ENCODE results near the gene KLLN.

Gene KLLN

GRCh38 chr10:87861953-87862678, 1.2 kb downstream of the KLLN start:
- Histone ChIP-seq H3K79me2 (ENCODE audit: insufficient read depth, low read length) (peaks cover 34% of the 10 kb centered on the region), H3K4me3 (ENCODE audit: low read depth, low read length, poor library complexity, severe bottlenecking) (peak overlapping the region; percentile 99), H3K9me2 (ENCODE audit: low read depth, low read length) (no peaks in the 10 kb centered on the region), H3K4me1 (ENCODE audit: insufficient read depth, low read length, severe bottlenecking) (peaks cover 20% of the 10 kb centered on the region), H3K9ac (ENCODE audit: low read length) (peak overlapping the region; percentile 100), H3K27me3 (ENCODE audit: insufficient read depth, low read length) (no peaks in the 10 kb centered on the region), H3K27ac (ENCODE audit: low read depth, low read length, poor library complexity, severe bottlenecking) (peak overlapping the region; percentile 98), H3F3A (ENCODE audit: insufficient read depth, low read length) (no peaks in the 10 kb centered on the region), H2AFZ (ENCODE audit: low read length) (no peak overlapping the region), H3K36me3 (ENCODE audit: insufficient read depth, low read length) (peaks cover 23% of the 10 kb centered on the region; the same call in 1 of the 2 replicates), H4K20me1 (ENCODE audit: insufficient read depth, low read length) (no peaks in the 10 kb centered on the region), H3K4me2 (ENCODE audit: low read length) (peak overlapping the region; percentile 92), H3K9me3 (ENCODE audit: low read length) (no peaks in the 10 kb centered on the region)
- TF ChIP-seq EZH2 (IDR thresholded peaks at IDR 0.05; ENCODE audit: borderline replicate concordance, low read length), result no peak
- no peak for TF ChIP-seq CTCF (IDR thresholded peaks at IDR 0.05; ENCODE audit: low read length)

- H3K79me2 ChIP-seq (ENCODE audit: insufficient read depth, low read length), result peaks cover 28% of the 10 kb centered on the region
- no peak for TF ChIP-seq EZH2 (IDR thresholded peaks at IDR 0.05; ENCODE audit: borderline replicate concordance, low read length)
- 0 out of 2 replicates have a peak, but pooled peaks have one; percentile 7 for TF ChIP-seq CTCF (IDR thresholded peaks at IDR 0.05; ENCODE audit: low read length)
- H3K9me3 ChIP-seq (ENCODE audit: low read length), result no peaks in the 10 kb centered on the region
- H2AFZ ChIP-seq (ENCODE audit: low read length), result no peak overlapping the region
- H3K4me1 ChIP-seq (ENCODE audit: insufficient read depth, low read length, severe bottlenecking), result peaks cover 20% of the 10 kb centered on the region
- H3K27ac ChIP-seq (ENCODE audit: low read depth, low read length, poor library complexity, severe bottlenecking), result peak overlapping the region; percentile 98
- H4K20me1 ChIP-seq (ENCODE audit: insufficient read depth, low read length), result no peaks in the 10 kb centered on the region
- no peaks in the 10 kb centered on the region for H3F3A ChIP-seq (ENCODE audit: insufficient read depth, low read length)
- no peaks in the 10 kb centered on the region for H3K9me2 ChIP-seq (ENCODE audit: low read depth, low read length)
- H3K9ac ChIP-seq (ENCODE audit: low read length), result peak overlapping the region; percentile 67
- H3K27me3 ChIP-seq (ENCODE audit: insufficient read depth, low read length), result no peaks in the 10 kb centered on the region
- H3K4me2 ChIP-seq (ENCODE audit: low read length), result peak overlapping the region; percentile 64
- H3K36me3 ChIP-seq (ENCODE audit: insufficient read depth, low read length), result peaks cover 18% of the 10 kb centered on the region; the same call in 1 of the 2 replicates
- peak overlapping the region; percentile 99 for H3K4me3 ChIP-seq (ENCODE audit: low read depth, low read length, poor library complexity, severe bottlenecking)
Measured at GRCh38 chr10:87861566-87861952, 1.8 kb downstream of the KLLN start.

- Histone ChIP-seq H4K20me1 (ENCODE audit: insufficient read depth, low read length) (no peaks in the 10 kb centered on the region), H3K9me3 (ENCODE audit: low read length) (no peaks in the 10 kb centered on the region), H2AFZ (ENCODE audit: low read length) (no peak overlapping the region), H3K79me2 (ENCODE audit: insufficient read depth, low read length) (peaks cover 22% of the 10 kb centered on the region), H3K4me2 (ENCODE audit: low read length) (peak overlapping the region; percentile 64), H3K9me2 (ENCODE audit: low read depth, low read length) (no peaks in the 10 kb centered on the region), H3K4me1 (ENCODE audit: insufficient read depth, low read length, severe bottlenecking) (peaks cover 20% of the 10 kb centered on the region), H3K36me3 (ENCODE audit: insufficient read depth, low read length) (peaks cover 12% of the 10 kb centered on the region; the same call in 1 of the 2 replicates), H3K27me3 (ENCODE audit: insufficient read depth, low read length) (no peaks in the 10 kb centered on the region), H3F3A (ENCODE audit: insufficient read depth, low read length) (no peaks in the 10 kb centered on the region), H3K9ac (ENCODE audit: low read length) (peak overlapping the region; percentile 67), H3K4me3 (ENCODE audit: low read depth, low read length, poor library complexity, severe bottlenecking) (peak overlapping the region; percentile 99), H3K27ac (ENCODE audit: low read depth, low read length, poor library complexity, severe bottlenecking) (peak overlapping the region; percentile 98)
- TF ChIP-seq EZH2 (IDR thresholded peaks at IDR 0.05; ENCODE audit: borderline replicate concordance, low read length) (no peak), CTCF (IDR thresholded peaks at IDR 0.05; ENCODE audit: low read length) (no peak)
Measured at GRCh38 chr10:87860816-87861403, 2.4 kb downstream of the KLLN start.

All from OCI-LY1 (cell line).